HCT116 (cell line): ENCODE data around the gene TMC2. TPM values are rescaled to one million over a fixed set of nuclear protein-coding genes. Genes with fewer than 3 reads are reported as not detected.
"Not testable (repeated sequence)": the region's sequence is repeated elsewhere in the genome, so short reads cannot be mapped to it uniquely, and the experiment has no call there.

ENCODE experiments used
- ATAC-seq: fragments of 200-7000 bp; cut with Tn5 transposase; 2 replicates; pipeline ENCODE4 v1.9.1; 2020; ENCODE audit warnings: mild to moderate bottlenecking, moderate library complexity
- BruUV-seq: library from RNA; stranded (reverse); fragments of 400-500 nt; replicated peaks from 2 replicates; lab custom pipeline; 2021; lab: Mats Ljungman, UMichigan
- CTCF ChIA-PET: fragments of 300-600 bp; sonication (Branson Sonifier 250); formaldehyde crosslinking; loops from one replicate; lab custom pipeline; 2021; ENCODE audit warnings: antibody characterized with exemption; lab: Charles Lee
- POLR2A ChIA-PET: fragments of 300-600, 350-600 bp; sonication (Branson Sonifier 250); formaldehyde crosslinking; loops from one replicate; lab custom pipeline; 2021; ENCODE audit warnings: antibody characterized with exemption; lab: Charles Lee
- RAD21 ChIA-PET, 2 experiments: fragments of 300-600 bp; sonication (Branson Sonifier 250); formaldehyde crosslinking; loops; one replicate each; lab custom pipeline; 2023; ENCODE audit warnings: low total read pairs in 2 of 2; ENCODE audit not compliant: uncharacterized antibody in 2 of 2, unreplicated experiment in 2 of 2, low non-redundant PET in 1 of 2; lab: Charles Lee
- DNase-seq: peaks from one replicate; pipeline ENCODE4 v3.0.0-alpha.2; 2010; ENCODE audit warnings: low read depth, low spot score
- H2AFZ ChIP-seq: fragments of 200-600 bp; shearing (Covaris generic), sonication (generic); 2 replicates; pipeline ENCODE4 v1.6.1; 2017; ENCODE audit warnings: low read depth, mixed run types, mixed read lengths, antibody characterized with exemption, low read length; ENCODE audit not compliant: poor library complexity, severe bottlenecking
- H3K27ac ChIP-seq: 2 replicates; pipeline ENCODE4 v1.5.1; 2012; ENCODE audit warnings: low read depth, low read length
- H3K27me3 ChIP-seq: fragments of 200-600 bp; sonication (generic); 2 replicates; pipeline ENCODE4 v1.6.1; 2016; ENCODE audit warnings: mixed run types, low read length, mixed read lengths; ENCODE audit not compliant: insufficient read depth
- H3K36me3 ChIP-seq, 2 experiments: fragments of 200-500 bp in 1 of 2; fragments of 200-600 bp in 1 of 2; sonication (Bioruptor generic) in 1 of 2; sonication (generic) in 1 of 2; 2 replicates each; pipeline versions ENCODE4 v1.5.1 to v1.6.1; 2014 to 2016; ENCODE audit warnings: low read length in 2 of 2, inconsistent platforms in 1 of 2, mixed read lengths in 1 of 2, mixed run types in 1 of 2; ENCODE audit not compliant: insufficient read depth in 2 of 2, control insufficient read depth in 1 of 2
- H3K4me1 ChIP-seq, 2 experiments: fragments of 200-600 bp in 1 of 2; sonication (generic) in 1 of 2; 2 replicates each; pipeline versions ENCODE4 v1.5.1 to v1.6.1; 2012 to 2017; ENCODE audit warnings: low read length in 2 of 2, inconsistent platforms in 1 of 2, mild to moderate bottlenecking in 1 of 2, mixed read lengths in 1 of 2, mixed run types in 1 of 2, moderate library complexity in 1 of 2; ENCODE audit not compliant: insufficient read depth in 2 of 2, control insufficient read depth in 1 of 2
- H3K4me2 ChIP-seq: fragments of 200-600 bp; sonication (generic); 2 replicates; pipeline ENCODE4 v1.6.1; 2017; ENCODE audit warnings: mixed run types, low read length, mixed read lengths
- H3K4me3 ChIP-seq, 2 experiments: fragments of 200-600 bp in 1 of 2; sonication (generic) in 1 of 2; replicated peaks in 1 of 2; 2 replicates each; pipeline ENCODE4 v1.5.1; 2011 to 2016; ENCODE audit warnings: low read length in 2 of 2, control low read depth in 1 of 2, low read depth in 1 of 2, mild to moderate bottlenecking in 1 of 2, mixed read lengths in 1 of 2, mixed run types in 1 of 2
- H3K79me2 ChIP-seq: fragments of 200-600 bp; sonication (generic); 2 replicates; pipeline ENCODE4 v1.6.1; 2017; ENCODE audit warnings: mild to moderate bottlenecking, mixed run types, low read length, moderate library complexity, mixed read lengths; ENCODE audit not compliant: insufficient read depth
- H3K9ac ChIP-seq: fragments of 200-600 bp; sonication (generic); 2 replicates; pipeline ENCODE4 v1.6.1; 2016; ENCODE audit warnings: low read length, mixed read lengths
- H3K9me2 ChIP-seq: fragments of 200-600 bp; sonication (generic), shearing (Covaris generic); 2 replicates; pipeline ENCODE4 v1.6.1; 2017; ENCODE audit warnings: mixed run types, mild to moderate bottlenecking, moderate library complexity; ENCODE audit not compliant: insufficient read depth
- H3K9me3 ChIP-seq, 2 experiments: fragments of 200-500 bp in 1 of 2; fragments of 200-600 bp in 1 of 2; sonication (Bioruptor generic) in 1 of 2; sonication (generic) in 1 of 2; 2 replicates each; pipeline ENCODE4 v1.6.1; 2014 to 2017; ENCODE audit warnings: low read length in 2 of 2, mixed read lengths in 2 of 2, inconsistent platforms in 1 of 2, low read depth in 1 of 2, mild to moderate bottlenecking in 1 of 2, mixed run types in 1 of 2, moderate library complexity in 1 of 2; ENCODE audit not compliant: control insufficient read depth in 1 of 2, insufficient read depth in 1 of 2
- H4K20me1 ChIP-seq: fragments of 200-600 bp; sonication (generic), shearing (Covaris generic); 2 replicates; pipeline ENCODE4 v1.6.1; 2017; ENCODE audit warnings: mixed run types, mild to moderate bottlenecking, moderate library complexity; ENCODE audit not compliant: insufficient read depth
- CBX3 ChIP-seq: IDR thresholded peaks from 2 replicates; pipeline ENCODE4 v1.6.1; 2012; ENCODE audit warnings: low read depth
- CTCF ChIP-seq, 3 experiments: fragments of 200-600 bp in 1 of 3; sonication (generic) in 1 of 3; IDR thresholded peaks in 2 of 3; conservative IDR thresholded peaks in 1 of 3; 2 replicates each; pipeline ENCODE4 v1.5.1; 2012 to 2017; ENCODE audit warnings: low read depth in 2 of 3, low read length in 2 of 3, antibody characterized with exemption in 1 of 3, borderline replicate concordance in 1 of 3, control low read depth in 1 of 3, mild to moderate bottlenecking in 1 of 3, mixed read lengths in 1 of 3, mixed run types in 1 of 3, moderate library complexity in 1 of 3; ENCODE audit not compliant: insufficient read depth in 1 of 3
- EZH2phosphoT487 ChIP-seq: fragments of 200-600 bp; IDR thresholded peaks from 2 replicates; pipeline ENCODE4 v1.6.1; 2018; ENCODE audit warnings: antibody characterized with exemption, borderline replicate concordance
- POLR2A ChIP-seq: IDR thresholded peaks from 2 replicates; pipeline ENCODE4 v1.7.0; 2011; ENCODE audit warnings: borderline replicate concordance; ENCODE audit not compliant: insufficient read depth, insufficient read length; ENCODE audit errors: extremely low read depth
- POLR2AphosphoS5 ChIP-seq: IDR thresholded peaks from 2 replicates; pipeline ENCODE4 v1.6.1; 2011; ENCODE audit warnings: mild to moderate bottlenecking, low read depth, low read length, moderate library complexity
- SP1 ChIP-seq: IDR thresholded peaks from 2 replicates; pipeline ENCODE4 v1.6.1; 2012; ENCODE audit warnings: low read depth
- YY1 ChIP-seq: IDR thresholded peaks from 2 replicates; pipeline ENCODE4 v1.6.1; 2011; ENCODE audit warnings: low read length, low read depth, moderate library complexity, mild to moderate bottlenecking; ENCODE audit not compliant: insufficient replicate concordance; ENCODE audit errors: extremely low read depth
- ZFX ChIP-seq: fragments of 450-650 bp; IDR thresholded peaks from 2 replicates; pipeline ENCODE4 v1.6.1; 2017
- intact Hi-C: fragments of 100-400 bp; cut with micrococcal nuclease; formaldehyde crosslinking; loops from 2 replicates; pipeline ENCODE4 v1.10.0; 2022
- total RNA-seq: library from RNA; stranded (reverse); gene quantifications from one replicate; pipeline ENCODE4 v1.2.1, GENCODE V29; 2021; ENCODE audit not compliant: unreplicated experiment

Gene TMC2
- total RNA-seq, 1 experiment from 2014 or later, result not detected

- TF ChIP-seq CTCF (IDR thresholded peaks at IDR 0.05 in 2 of 3, conservative IDR thresholded peaks at IDR 0.05 in 1 of 3; ENCODE audit: borderline replicate concordance in 1 of 3, insufficient read depth in 1 of 3, low read depth in 2 of 3, low read length in 2 of 3), result peak; percentile 60 to 98 (median 93)
- peak; percentile 34; the same call in 1 of the 2 replicates for TF ChIP-seq CBX3
- TF ChIP-seq EZH2phosphoT487, result no peak
- peak; percentile 56 for TF ChIP-seq YY1
Measured at GRCh38 chr20:2523919-2524708, 12.3 kb upstream of the TMC2 start (continued).

GRCh38 chr20:2524709-2525506 is 11.5 kb upstream of the TMC2 start:
- no peak for TF ChIP-seq SP1
- TF ChIP-seq POLR2A, result peak; percentile 20
- peak; percentile 55; the same call in 1 of the 2 replicates for TF ChIP-seq ZFX
- TF ChIP-seq POLR2AphosphoS5, result peak; percentile 12; the same call in 1 of the 2 replicates
- Histone ChIP-seq H3K9me2 (no peaks in the 10 kb centered on the region), H3K4me3 (peak overlapping the region; percentile 60 to 70), H3K4me1 (peaks cover 3 to 23% of the 10 kb centered on the region in 2 experiments), H3K9me3 (no peaks in the 10 kb centered on the region), H4K20me1 (no peaks in the 10 kb centered on the region), H3K27ac (peak overlapping the region; percentile 52), H3K9ac (peak overlapping the region; percentile 79), H3K36me3 (no peaks in the 10 kb centered on the region), H3K4me2 (peak overlapping the region; percentile 94), H2AFZ (peak overlapping the region; percentile 55), H3K79me2 (no peaks in the 10 kb centered on the region), H3K27me3 (no peaks in the 10 kb centered on the region)
- ATAC-seq (peak; percentile 76), DNase-seq (no peak)
- ChIA-PET POLR2A (interaction anchor here (0.7 to 1.0 kb wide), 3 partner anchors 10 to 46 kb away, joined by 3 to 7 read pairs (median 3); no protein-coding TSS in a partner anchor), CTCF (interaction anchor here (0.6 to 3.7 kb wide), 9 partner anchors 10 to 122 kb away, joined by 3 to 28 read pairs (median 6); partner anchors contain the start of genes SNRPB, TMC2 and ZNF343), RAD21 (no interaction called here)
- TSS peak; percentile 69 for BruUV-seq
- intact Hi-C loops, result loop anchor here (5.0 kb wide), 1 partner anchor 122 kb away; no protein-coding TSS in a partner anchor

GRCh38 chr20:2526218-2526583 is 10.2 kb upstream of the TMC2 start:
- POLR2A ChIA-PET, RAD21 ChIA-PET, H3K27ac ChIP-seq, H3K79me2 ChIP-seq, H4K20me1 ChIP-seq, H3K4me3 ChIP-seq, intact Hi-C loops, H3K9me2 ChIP-seq, H2AFZ ChIP-seq, BruUV-seq, H3K4me2 ChIP-seq, H3K9me3 ChIP-seq, H3K36me3 ChIP-seq, H3K27me3 ChIP-seq, DNase-seq, H3K9ac ChIP-seq, ATAC-seq: not testable (repeated sequence)
- CTCF ChIA-PET, result interaction anchor here (1.0 kb wide), 1 partner anchor 121 kb away, joined by 5 read pairs; no protein-coding TSS in a partner anchor
- peaks cover 3 to 23% of the 10 kb centered on the region in 2 experiments for H3K4me1 ChIP-seq
